GM19023 (cell line): Measurements from ENCODE around the gene ARG1.
"Not testable (repeated sequence)": the region's sequence is repeated elsewhere in the genome, so short reads cannot be mapped to it uniquely, and the experiment has no call there.

ENCODE experiments used
- ATAC-seq: cut with Tn5 transposase; IDR thresholded peaks from one replicate; pipeline ENCODE4 v1.9.1; 2021; ENCODE audit warnings: mild to moderate bottlenecking, moderate library complexity; ENCODE audit not compliant: unreplicated experiment

The ARG1 gene

GRCh38 chr6:131572686-131573415, at the start of gene ARG1:
Gene ARG1, plus strand, starts transcription at chr6:131573226. Its CDS starts 57 bp downstream, at chr6:131573283.
- no peak for ATAC-seq

- no peak for ATAC-seq
These were observed 48.9 kb upstream of the ARG1 start for GRCh38 chr6:131523988-131524673.

DNA sequence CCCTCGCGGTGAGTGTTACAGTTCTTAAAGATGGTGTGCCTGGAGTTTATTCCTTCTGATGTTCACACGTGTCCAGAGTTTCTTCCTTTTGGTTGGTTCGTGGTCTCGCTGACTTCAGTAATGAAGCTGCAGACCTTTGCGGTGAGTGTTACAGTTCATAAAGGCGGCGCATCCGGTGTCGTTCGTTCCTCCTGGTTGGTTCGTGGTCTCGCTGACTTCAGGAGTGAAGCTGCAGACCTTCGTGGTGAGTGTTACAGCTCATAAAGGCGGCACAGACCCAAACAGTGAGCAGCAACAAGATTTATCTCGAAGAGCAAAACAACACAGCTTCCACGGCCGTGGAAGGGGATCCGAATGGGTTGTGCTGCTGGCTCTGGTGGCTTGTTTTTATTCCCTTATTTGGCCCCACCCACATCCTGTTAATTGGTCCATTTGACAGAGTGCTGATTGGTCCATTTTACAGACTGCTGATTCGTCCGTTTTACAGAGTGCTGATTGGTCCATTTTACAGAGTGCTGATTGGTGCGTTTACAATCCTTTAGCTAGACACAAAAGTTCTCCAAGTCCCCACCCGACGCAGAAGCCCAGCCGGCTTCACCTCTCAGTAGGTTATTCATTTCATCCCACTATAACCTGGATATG, 48.2 kb upstream of the ARG1 start:
- ATAC-seq = no peak

DNA sequence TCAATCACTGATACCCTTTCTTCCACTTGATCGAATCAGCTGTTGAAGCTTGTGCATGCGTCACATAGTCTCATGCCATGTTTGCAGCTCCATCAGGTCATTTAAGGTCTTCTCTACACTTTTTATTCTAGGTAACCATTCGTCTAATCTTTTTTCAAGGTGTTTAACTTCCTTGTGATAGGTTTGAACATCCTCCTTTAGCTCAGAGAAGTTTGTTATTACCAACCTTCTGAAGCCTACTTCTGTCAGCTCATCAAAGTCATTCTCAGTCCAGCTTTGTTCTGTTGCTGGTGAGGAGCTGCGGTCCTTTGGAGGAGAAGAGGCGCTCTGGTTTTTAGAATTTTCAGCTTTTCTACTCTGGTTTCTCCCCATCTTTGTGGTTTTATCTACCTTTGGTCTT, 42.1 kb upstream of the ARG1 start:
- ATAC-seq = not testable (repeated sequence)

GRCh38 chr6:131531681-131532080, 41.3 kb upstream of the ARG1 start:
- not testable (repeated sequence) for ATAC-seq

- ATAC-seq = peak; percentile 89
These were observed 40.4 kb upstream of the ARG1 start for GRCh38 chr6:131532580-131533039.

- ATAC-seq = not testable (repeated sequence)
These were observed 34.4 kb upstream of the ARG1 start for GRCh38 chr6:131538615-131539014.

GRCh38 chr6:131545317-131545716, 27.7 kb upstream of the ARG1 start:
- no peak for ATAC-seq

- no peak for ATAC-seq
These were observed 25.5 kb upstream of the ARG1 start for GRCh38 chr6:131547488-131547887.

- ATAC-seq = no peak
These were observed 24.6 kb upstream of the ARG1 start for GRCh38 chr6:131548441-131548840.

DNA sequence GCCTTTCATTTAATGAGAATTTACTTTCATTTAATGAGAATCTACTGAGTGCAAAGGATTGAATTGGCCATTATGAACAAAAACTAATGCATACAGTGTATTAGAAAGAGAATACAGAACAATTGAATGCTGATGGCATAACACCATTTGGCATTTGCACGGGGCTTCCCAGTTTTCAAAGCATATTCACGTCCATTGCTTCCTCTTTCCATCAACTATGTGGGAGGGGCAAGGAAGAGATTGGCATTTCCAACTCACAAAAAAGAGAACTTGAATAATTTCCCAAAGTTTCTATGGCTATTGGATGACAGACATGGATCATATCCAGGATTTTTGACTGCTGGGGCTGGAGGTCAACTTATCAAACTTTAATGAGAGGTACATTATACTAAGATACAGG, 23.2 kb upstream of the ARG1 start:
- ATAC-seq = no peak

DNA sequence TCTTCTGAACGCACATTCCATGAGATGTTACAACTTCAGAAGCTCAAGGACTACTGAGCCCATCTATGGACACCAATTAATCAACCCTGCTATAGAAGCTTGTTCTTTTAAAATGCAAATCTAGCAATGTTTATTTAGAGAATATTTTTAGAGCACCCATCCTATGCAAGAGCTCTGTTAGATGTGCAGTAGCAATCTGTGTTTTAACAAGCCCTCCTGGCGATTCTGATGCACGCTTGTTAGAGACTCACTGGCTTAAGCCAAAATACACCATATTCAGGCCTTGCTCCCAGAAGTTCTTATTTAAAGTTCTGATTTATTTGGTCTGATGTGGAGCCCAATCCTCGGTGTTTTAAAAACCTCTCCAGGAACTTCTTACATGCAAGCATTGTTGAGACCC, 21.1 kb upstream of the ARG1 start:
- ATAC-seq = no peak

DNA sequence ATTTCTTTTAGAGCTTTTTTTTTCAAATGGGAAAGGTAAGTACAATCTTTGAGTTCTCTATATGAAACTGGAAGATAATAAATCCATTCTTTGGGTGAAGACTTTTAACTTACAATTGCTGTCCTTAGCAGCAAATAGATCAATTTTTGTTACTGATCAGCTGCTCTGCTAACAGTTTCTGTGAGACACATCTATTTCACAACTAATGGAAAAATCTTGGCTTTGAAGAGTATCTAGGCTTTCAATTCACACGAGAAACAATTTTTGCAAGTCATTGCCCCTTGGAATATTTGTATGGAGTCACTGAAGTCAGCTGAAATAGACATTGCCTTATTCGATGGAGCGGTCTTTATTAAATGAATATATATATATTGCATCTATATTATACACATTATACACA, 20.5 kb upstream of the ARG1 start:
- no peak for ATAC-seq

DNA sequence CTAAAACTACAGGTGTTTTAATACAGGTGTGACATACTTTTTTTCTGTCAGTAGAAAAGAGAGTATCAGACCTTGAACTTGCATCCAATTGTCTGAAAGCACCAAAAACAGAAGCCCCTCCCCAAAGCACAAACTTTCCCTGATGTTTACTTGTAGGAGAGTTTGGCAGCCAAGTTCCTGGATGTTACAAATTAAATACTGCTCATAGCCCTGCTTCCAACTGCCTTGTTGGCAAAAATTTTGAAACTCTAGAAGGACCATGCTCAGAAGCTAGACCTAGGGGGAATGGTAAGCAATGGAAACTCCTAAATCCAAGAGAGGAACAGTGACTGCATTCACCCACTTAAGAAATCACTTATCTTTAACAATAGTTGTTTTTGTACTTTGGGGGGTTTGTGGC, 17.0 kb upstream of the ARG1 start:
- no peak for ATAC-seq

GRCh38 chr6:131558922-131559321, 14.1 kb upstream of the ARG1 start:
- ATAC-seq = no peak

- ATAC-seq = no peak
These were observed 10.9 kb upstream of the ARG1 start for GRCh38 chr6:131561925-131562707.

- no peak for ATAC-seq
These were observed 8.0 kb upstream of the ARG1 start for GRCh38 chr6:131565056-131565455.

DNA sequence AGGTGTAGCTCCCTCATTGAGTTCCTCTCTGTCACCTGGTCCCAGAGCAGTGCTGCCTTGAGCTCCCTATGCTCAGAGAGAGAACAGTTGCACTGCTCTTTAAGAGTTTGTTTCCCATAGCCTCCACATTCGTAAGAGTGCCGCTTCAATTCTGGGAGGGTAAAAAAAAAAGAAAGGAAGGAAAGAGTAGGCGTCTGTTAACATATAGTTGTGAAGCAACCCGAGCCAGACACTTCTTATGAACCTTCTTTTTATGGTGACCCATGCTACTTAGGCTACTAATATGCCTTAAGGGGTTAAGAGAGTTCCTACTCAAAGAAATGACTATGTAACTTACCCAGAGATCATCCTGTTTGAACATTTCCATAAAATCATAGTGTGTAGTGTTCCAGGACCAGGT, 4.3 kb upstream of the ARG1 start:
- ATAC-seq = no peak

DNA sequence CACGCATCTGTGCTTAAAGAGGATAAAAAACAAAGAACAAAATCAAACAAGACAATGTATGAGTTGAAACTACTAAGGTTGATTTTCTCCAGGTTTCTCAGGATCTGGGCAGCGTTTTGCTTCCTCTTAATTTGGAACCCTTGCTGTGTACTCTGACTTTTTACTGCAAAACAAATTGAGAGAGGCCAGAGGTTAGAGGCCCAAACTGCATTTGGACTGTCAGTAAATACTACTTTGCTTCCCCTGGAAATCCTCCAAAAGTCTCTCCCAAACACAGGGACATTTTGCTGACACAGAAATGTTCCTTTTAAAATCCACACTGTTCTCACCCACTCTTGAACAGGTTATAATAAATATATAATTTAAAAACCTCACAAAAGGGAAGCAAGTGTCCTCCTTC, 1.1 kb downstream of the ARG1 start:
- no peak for ATAC-seq

- ATAC-seq = no peak
These were observed 1.7 kb downstream of the ARG1 start for GRCh38 chr6:131574686-131575085.

GRCh38 chr6:131575834-131576478, 2.9 kb downstream of the ARG1 start:
- ATAC-seq = no peak
